Nephron (organoid): Measurements from ENCODE around the gene ZNF146.
"Not testable (repeated sequence)": the region's sequence is repeated elsewhere in the genome, so short reads cannot be mapped to it uniquely, and the experiment has no call there.

Source experiments
- H3K27ac Mint-ChIP-seq, 3 experiments: 2 replicates each; pipeline ENCODE4 v1.8.0; 2020; ENCODE audit warnings: mixed read lengths in 3 of 3, mild to moderate bottlenecking in 2 of 3, moderate library complexity in 1 of 3
- H3K27me3 Mint-ChIP-seq: 2 replicates; pipeline ENCODE4 v1.8.0; 2021; ENCODE audit warnings: low read depth, mild to moderate bottlenecking, moderate library complexity, mixed read lengths
- H3K36me3 Mint-ChIP-seq: 2 replicates; pipeline ENCODE4 v1.8.0; 2020; ENCODE audit warnings: low read depth, mixed read lengths
- H3K4me1 Mint-ChIP-seq: 2 replicates; pipeline ENCODE4 v1.8.0; 2020; ENCODE audit warnings: mixed read lengths
- H3K4me3 Mint-ChIP-seq, 3 experiments: 2 replicates each; pipeline ENCODE4 v1.8.0; 2020; ENCODE audit warnings: mild to moderate bottlenecking in 3 of 3, mixed read lengths in 3 of 3, moderate library complexity in 2 of 3
- H3K9me3 Mint-ChIP-seq: 2 replicates; pipeline ENCODE4 v1.8.0; 2020; ENCODE audit warnings: mixed read lengths
- TF ChIP-seq, protein P1 (sequence below), 3 experiments: fragments of 200-600 bp; sonication (generic); IDR thresholded peaks; one replicate each; pipeline ENCODE4 v1.5.0; 2021; ENCODE audit warnings: antibody characterized with exemption in 3 of 3; ENCODE audit not compliant: unreplicated experiment in 3 of 3

Gene ZNF146

DNA sequence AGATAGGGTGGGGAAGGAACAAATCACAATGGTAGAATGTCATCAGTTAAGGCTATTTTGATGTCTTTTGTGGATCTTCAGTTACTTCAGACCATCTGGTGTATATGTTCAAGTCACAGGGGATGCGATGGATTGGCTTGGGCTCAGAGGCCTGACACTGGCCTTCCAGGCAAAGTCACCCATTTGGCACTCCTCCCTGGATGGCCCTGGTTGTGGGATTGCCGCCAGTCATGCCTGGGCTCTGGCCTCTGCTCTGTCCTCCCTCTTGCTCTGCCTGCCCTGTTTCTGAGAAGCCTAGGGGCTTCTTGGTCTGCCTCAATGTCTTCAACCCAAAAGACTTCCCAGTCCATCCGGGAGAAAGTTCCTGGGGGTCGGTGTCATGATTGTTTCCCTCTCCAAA lies 50.2 kb downstream of the ZNF146 start:
- Mint-ChIP-seq H3K27me3 (no peaks in the 10 kb centered on the region), H3K36me3 (peaks cover 34% of the 10 kb centered on the region), H3K4me3 (no peak overlapping the region), H3K9me3 (peaks cover 34% of the 10 kb centered on the region), H3K27ac (no peak overlapping the region), H3K4me1 (no peaks in the 10 kb centered on the region)
- TF ChIP-seq, protein P1, sequence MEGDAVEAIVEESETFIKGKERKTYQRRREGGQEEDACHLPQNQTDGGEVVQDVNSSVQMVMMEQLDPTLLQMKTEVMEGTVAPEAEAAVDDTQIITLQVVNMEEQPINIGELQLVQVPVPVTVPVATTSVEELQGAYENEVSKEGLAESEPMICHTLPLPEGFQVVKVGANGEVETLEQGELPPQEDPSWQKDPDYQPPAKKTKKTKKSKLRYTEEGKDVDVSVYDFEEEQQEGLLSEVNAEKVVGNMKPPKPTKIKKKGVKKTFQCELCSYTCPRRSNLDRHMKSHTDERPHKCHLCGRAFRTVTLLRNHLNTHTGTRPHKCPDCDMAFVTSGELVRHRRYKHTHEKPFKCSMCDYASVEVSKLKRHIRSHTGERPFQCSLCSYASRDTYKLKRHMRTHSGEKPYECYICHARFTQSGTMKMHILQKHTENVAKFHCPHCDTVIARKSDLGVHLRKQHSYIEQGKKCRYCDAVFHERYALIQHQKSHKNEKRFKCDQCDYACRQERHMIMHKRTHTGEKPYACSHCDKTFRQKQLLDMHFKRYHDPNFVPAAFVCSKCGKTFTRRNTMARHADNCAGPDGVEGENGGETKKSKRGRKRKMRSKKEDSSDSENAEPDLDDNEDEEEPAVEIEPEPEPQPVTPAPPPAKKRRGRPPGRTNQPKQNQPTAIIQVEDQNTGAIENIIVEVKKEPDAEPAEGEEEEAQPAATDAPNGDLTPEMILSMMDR (IDR thresholded peaks at IDR 0.05; ENCODE audit: unreplicated experiment in 3 of 3) = no peak

DNA sequence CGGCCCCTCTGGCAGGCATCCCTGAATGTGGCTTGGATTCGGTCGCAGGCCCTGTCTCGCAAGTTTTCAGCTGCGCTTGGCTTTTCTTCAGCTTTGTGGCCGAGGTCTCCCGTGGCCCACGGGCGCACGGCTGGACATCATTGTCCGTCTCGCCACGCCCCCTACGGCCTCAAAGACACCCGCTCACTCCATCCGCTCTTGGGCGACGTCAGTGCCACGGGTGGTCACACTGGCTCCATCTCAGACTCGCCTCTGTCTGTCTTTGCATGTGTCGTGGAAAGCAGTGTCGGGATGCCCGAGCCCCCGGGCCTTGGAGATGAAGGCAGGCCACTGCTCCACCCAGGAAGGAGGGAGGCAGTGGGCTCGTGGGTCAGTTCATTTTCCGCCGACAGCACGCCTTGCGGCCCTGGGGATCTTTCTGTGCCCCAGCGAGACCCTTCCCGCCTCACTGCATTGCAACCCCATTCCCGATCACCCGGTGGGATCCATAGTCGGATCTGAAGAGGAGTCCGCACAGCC lies 51.0 kb downstream of the ZNF146 start:
- Mint-ChIP-seq H3K27ac (no peak overlapping the region), H3K4me3 (no peak overlapping the region), H3K4me1 (no peaks in the 10 kb centered on the region), H3K36me3 (peaks cover 34% of the 10 kb centered on the region), H3K9me3 (peaks cover 34% of the 10 kb centered on the region), H3K27me3 (no peaks in the 10 kb centered on the region)
- TF ChIP-seq, protein P1 (IDR thresholded peaks at IDR 0.05; ENCODE audit: unreplicated experiment in 3 of 3) = no peak

DNA sequence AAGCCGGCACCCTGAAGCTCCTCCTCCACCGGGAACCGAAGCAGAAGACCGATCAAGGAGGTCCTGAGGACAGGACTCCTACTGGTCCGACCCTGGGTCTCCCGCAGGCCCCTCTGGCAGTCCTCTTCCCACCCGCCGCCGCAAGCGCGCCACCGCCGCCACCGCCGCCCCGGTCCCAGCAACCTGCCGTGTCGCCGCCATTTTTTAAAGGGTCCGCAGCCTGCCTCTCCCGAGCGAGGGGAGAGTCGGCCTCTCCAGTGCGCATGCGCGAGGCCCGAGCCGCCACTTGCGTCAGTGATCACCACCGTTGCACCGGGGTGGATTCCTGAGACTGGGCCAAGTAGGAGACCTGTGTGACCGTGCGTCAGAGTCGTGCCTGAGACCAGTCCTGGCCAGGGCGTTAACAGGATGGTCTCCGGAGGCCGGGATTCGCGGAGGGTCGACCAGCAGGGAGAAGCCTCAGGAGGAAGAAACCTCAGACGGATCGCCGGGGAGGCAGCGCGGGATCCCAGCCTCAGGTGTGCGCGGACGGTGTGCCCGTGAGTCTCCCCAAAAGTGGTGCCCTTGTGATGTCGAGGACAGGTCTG lies 51.6 kb downstream of the ZNF146 start:
- peaks cover 34% of the 10 kb centered on the region for H3K36me3 Mint-ChIP-seq
- no peaks in the 10 kb centered on the region for H3K27me3 Mint-ChIP-seq
- TF ChIP-seq, protein P1 (IDR thresholded peaks at IDR 0.05; ENCODE audit: unreplicated experiment in 3 of 3) = no peak
- H3K27ac Mint-ChIP-seq = no peak overlapping the region
- H3K4me1 Mint-ChIP-seq = no peaks in the 10 kb centered on the region
- H3K4me3 Mint-ChIP-seq = no peak overlapping the region
- peaks cover 34% of the 10 kb centered on the region for H3K9me3 Mint-ChIP-seq

DNA sequence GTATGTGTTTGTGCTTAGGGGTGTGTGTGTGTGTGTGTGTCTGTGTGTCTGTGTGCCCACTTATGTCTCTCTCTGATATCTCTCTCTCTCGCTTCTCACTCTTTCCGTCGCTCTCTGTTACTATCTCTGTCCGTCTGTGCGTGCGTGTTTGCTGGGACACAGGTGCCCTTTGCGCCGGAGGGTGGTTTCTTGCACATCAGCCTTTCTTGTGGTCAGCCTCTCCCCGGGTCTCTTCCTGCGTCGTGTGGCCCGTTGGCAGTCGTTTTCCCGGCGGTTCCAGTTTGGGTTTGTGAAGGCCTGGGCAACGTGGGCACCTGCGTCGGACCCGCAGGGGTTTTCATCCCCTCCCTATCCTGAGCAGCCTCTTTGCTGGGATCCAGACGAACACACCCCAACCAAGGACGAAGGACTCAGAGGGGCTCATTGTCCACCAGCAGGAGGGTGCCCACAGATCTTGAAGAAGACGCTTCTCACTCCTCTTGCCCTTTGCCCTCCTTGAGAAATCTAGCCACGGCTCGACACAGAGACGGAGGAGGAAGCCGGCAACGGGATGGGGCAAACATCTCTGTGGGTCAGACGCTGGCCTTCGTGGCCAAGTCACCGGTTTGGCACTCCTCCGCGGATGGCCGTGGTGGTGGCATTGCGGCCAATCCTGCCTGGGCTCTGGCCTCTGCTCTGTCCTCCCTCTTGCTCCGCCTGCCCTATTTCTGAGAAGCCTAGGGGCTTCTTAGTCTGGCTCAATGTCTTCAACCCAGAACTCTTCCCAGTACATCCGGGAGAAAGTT lies 52.3 kb downstream of the ZNF146 start:
- peaks cover 34% of the 10 kb centered on the region for H3K36me3 Mint-ChIP-seq
- H3K4me3 Mint-ChIP-seq = no peak overlapping the region
- TF ChIP-seq, protein P1 (IDR thresholded peaks at IDR 0.05; ENCODE audit: unreplicated experiment in 3 of 3) = no peak
- peaks cover 34% of the 10 kb centered on the region for H3K9me3 Mint-ChIP-seq
- H3K4me1 Mint-ChIP-seq = no peaks in the 10 kb centered on the region
- H3K27me3 Mint-ChIP-seq = no peaks in the 10 kb centered on the region
- H3K27ac Mint-ChIP-seq = no peak overlapping the region

DNA sequence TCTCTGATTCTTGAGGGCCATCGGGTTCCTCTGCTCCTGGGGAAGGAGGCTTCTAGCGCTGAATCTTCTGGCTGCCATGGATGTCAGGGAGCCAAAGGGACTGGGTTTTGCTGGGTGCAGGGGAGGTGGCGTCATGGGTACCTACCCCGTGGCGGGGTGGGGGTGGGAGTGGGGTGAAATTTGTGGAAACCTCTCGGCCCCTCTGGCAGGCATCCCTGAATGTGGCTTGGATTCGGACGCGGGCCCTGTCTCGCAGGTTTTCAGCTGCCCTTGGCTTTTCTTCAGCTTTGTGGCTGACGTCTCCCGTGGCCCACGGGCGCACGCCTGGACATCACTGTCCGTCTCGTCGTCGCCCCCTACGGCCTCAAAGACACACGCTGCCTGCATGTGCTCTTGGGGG lies 53.2 kb downstream of the ZNF146 start:
- H3K27me3 Mint-ChIP-seq, H3K4me3 Mint-ChIP-seq, H3K27ac Mint-ChIP-seq, H3K4me1 Mint-ChIP-seq: not testable (repeated sequence)
- H3K36me3 Mint-ChIP-seq = peaks cover 34% of the 10 kb centered on the region
- H3K9me3 Mint-ChIP-seq = peaks cover 33% of the 10 kb centered on the region

DNA sequence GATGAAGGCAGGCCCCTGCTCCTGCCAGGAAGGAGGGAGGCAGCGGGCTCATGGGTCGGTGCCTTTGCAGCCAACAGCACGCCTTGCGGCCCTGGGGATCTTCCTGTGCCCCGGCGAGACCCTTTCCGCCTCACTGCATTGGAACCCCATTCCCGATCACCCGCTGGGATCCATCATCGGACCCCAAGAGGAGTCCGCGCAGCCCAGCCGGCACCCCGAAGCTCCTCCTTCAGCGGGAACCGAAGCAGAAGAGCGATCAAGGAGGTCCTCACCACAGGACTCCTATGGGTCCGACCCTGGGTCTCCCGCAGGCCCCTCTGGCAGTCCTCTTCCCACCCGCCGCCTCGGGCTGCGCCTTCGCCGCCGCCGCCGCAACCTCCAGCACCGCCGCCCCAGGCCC lies 53.7 kb downstream of the ZNF146 start:
- not testable (repeated sequence) for H3K27ac Mint-ChIP-seq, H3K4me3 Mint-ChIP-seq, H3K27me3 Mint-ChIP-seq

DNA sequence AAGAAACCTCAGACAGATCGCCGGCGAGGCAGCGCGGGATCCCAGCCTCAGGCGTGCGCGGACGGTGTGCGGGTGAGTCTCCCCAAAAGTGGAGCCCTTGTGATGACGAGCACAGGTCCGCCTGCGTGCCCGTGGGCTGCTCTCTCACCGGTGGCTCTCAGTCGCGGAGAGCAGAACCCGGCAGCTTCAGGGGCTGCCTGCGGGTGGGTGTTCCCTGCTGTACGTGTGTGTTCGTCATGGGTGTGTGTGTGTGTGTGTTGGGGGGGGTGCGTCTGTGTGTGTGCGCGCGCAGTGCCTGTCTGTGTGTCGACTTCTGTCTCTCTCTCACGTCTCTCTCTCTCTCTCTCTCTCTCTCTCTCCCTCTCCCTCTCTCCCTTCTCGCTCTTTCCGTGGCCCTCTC lies 54.4 kb downstream of the ZNF146 start:
- H3K36me3 Mint-ChIP-seq = peaks cover 26% of the 10 kb centered on the region
- H3K27ac Mint-ChIP-seq = not testable (repeated sequence)
- H3K9me3 Mint-ChIP-seq = peaks cover 22% of the 10 kb centered on the region

More for the DNA sequence above, 53.7 kb downstream of the ZNF146 start:
- H3K9me3 Mint-ChIP-seq = peaks cover 29% of the 10 kb centered on the region
- peaks cover 33% of the 10 kb centered on the region for H3K36me3 Mint-ChIP-seq
- H3K4me1 Mint-ChIP-seq = not testable (repeated sequence)

More for the DNA sequence above, 54.4 kb downstream of the ZNF146 start:
- H3K4me3 Mint-ChIP-seq, H3K27me3 Mint-ChIP-seq, H3K4me1 Mint-ChIP-seq: not testable (repeated sequence)
